HG03045 (cell line): ENCODE measurements around the gene XNDC1N.
"Not testable (repeated sequence)": the region's sequence is repeated elsewhere in the genome, so short reads cannot be mapped to it uniquely, and the experiment has no call there.

ENCODE experiments used
- ATAC-seq: cut with Tn5 transposase; IDR thresholded peaks from one replicate; pipeline ENCODE4 v1.9.1; 2021; ENCODE audit warnings: mild to moderate bottlenecking, moderate library complexity; ENCODE audit not compliant: unreplicated experiment

Gene XNDC1N

GRCh38 chr11:71933141-71933933, 4.9 kb upstream of the XNDC1N start:
- no peak for ATAC-seq

GRCh38 chr11:71931245-71931602, 2.8 kb upstream of the XNDC1N start:
- ATAC-seq, result no peak

- ATAC-seq, result no peak
Measured at GRCh38 chr11:71930556-71931244, 2.3 kb upstream of the XNDC1N start.

GRCh38 chr11:71929491-71929890, 1.1 kb upstream of the XNDC1N start:
- ATAC-seq, result no peak

- ATAC-seq, result peak; percentile 83
Measured at GRCh38 chr11:71928737-71929443, 496 bp upstream of the XNDC1N start, which contains the start of gene RNF121. TSS of gene RNF121 (plus strand) at chr11:71929046. CDS start at chr11:71929062, 16 bp downstream.

- no peak for ATAC-seq
Measured at GRCh38 chr11:71917646-71918140, 10.7 kb downstream of the XNDC1N start.

- ATAC-seq, result no peak
Measured at GRCh38 chr11:71914617-71915189, 13.7 kb downstream of the XNDC1N start.

GRCh38 chr11:71913756-71914526, 14.5 kb downstream of the XNDC1N start:
- ATAC-seq, result no peak

- ATAC-seq, result not testable (repeated sequence)
Measured at GRCh38 chr11:71911986-71912340, 16.4 kb downstream of the XNDC1N start.

- not testable (repeated sequence) for ATAC-seq
Measured at GRCh38 chr11:71911321-71911985, 16.9 kb downstream of the XNDC1N start.

GRCh38 chr11:71910775-71911174, 17.6 kb downstream of the XNDC1N start:
- not testable (repeated sequence) for ATAC-seq

GRCh38 chr11:71908218-71908617, 20.2 kb downstream of the XNDC1N start:
- no peak for ATAC-seq

GRCh38 chr11:71901137-71901536, 27.3 kb downstream of the XNDC1N start:
- ATAC-seq, result not testable (repeated sequence)

GRCh38 chr11:71895961-71896360, 32.4 kb downstream of the XNDC1N start:
- ATAC-seq, result no peak

GRCh38 chr11:71889181-71889872, 39.1 kb downstream of the XNDC1N start:
- ATAC-seq, result not testable (repeated sequence)

GRCh38 chr11:71888335-71889010, 39.9 kb downstream of the XNDC1N start:
- ATAC-seq, result not testable (repeated sequence)

GRCh38 chr11:71885806-71886205, 42.6 kb downstream of the XNDC1N start:
- ATAC-seq, result not testable (repeated sequence)
